MCF 10A (cell line): ENCODE data around the gene CABLES2. TPM values are rescaled to one million over a fixed set of nuclear protein-coding genes. Genes with fewer than 3 reads are reported as not detected.

Experiments
- BruUV-seq: library from RNA; stranded (reverse); fragments of 400-500 nt; replicated peaks from 2 replicates; lab custom pipeline; 2021; lab: Mats Ljungman, UMichigan
- CTCF ChIA-PET: fragments of 300-600 bp; sonication (Branson Sonifier 250); formaldehyde crosslinking; extraction: SDS; loops from one replicate; lab custom pipeline; 2021; ENCODE audit warnings: antibody characterized with exemption, inconsistent platforms; lab: Yijun Ruan, JAX
- POLR2A ChIA-PET: fragments of 300-600, 350-650 bp; sonication (Branson Sonifier 250); formaldehyde crosslinking; extraction: SDS; loops from one replicate; lab custom pipeline; 2020; ENCODE audit warnings: antibody characterized with exemption, inconsistent platforms; lab: Yijun Ruan, JAX
- DNase-seq: peaks from one replicate; pipeline ENCODE4 v3.0.0-alpha.2; 2018; ENCODE audit not compliant: unreplicated experiment
- H3K27ac Mint-ChIP-seq: one replicate; pipeline ENCODE4 v1.8.0; 2022; ENCODE audit warnings: mild to moderate bottlenecking, low read depth, mixed read lengths; ENCODE audit not compliant: unreplicated experiment
- H3K27me3 Mint-ChIP-seq: one replicate; pipeline ENCODE4 v1.8.0; 2022; ENCODE audit warnings: mixed read lengths; ENCODE audit not compliant: insufficient read depth, unreplicated experiment
- H3K36me3 Mint-ChIP-seq: one replicate; pipeline ENCODE4 v1.8.0; 2022; ENCODE audit warnings: mild to moderate bottlenecking, moderate library complexity, mixed read lengths; ENCODE audit not compliant: insufficient read depth, unreplicated experiment
- H3K4me1 Mint-ChIP-seq: one replicate; pipeline ENCODE4 v1.8.0; 2022; ENCODE audit warnings: mixed read lengths; ENCODE audit not compliant: insufficient read depth, unreplicated experiment
- H3K4me3 Mint-ChIP-seq: one replicate; pipeline ENCODE4 v1.8.0; 2022; ENCODE audit warnings: mild to moderate bottlenecking, moderate library complexity, mixed read lengths; ENCODE audit not compliant: unreplicated experiment
- H3K9me3 Mint-ChIP-seq: one replicate; pipeline ENCODE4 v1.8.0; 2022; ENCODE audit warnings: mixed read lengths; ENCODE audit not compliant: unreplicated experiment
- CTCF ChIP-seq: fragments of 200-600 bp; IDR thresholded peaks from one replicate; pipeline ENCODE4 v1.8.0; 2022; ENCODE audit warnings: antibody characterized with exemption, mild to moderate bottlenecking; ENCODE audit not compliant: unreplicated experiment
- intact Hi-C: fragments of 100-400 bp; cut with micrococcal nuclease; formaldehyde crosslinking; loops from 2 replicates; pipeline ENCODE4 v1.14.1; 2022
- total RNA-seq: library from RNA; stranded (reverse); gene quantifications from 2 replicates; pipeline ENCODE4 v1.2.3, GENCODE V29; 2022

Gene CABLES2
- total RNA-seq, 1 experiment from 2014 or later: 1.5 TPM

- peaks cover 71% of the 10 kb centered on the region for H3K27me3 Mint-ChIP-seq
- no peaks in the 10 kb centered on the region for H3K36me3 Mint-ChIP-seq
- POLR2A ChIA-PET: interaction anchor here (0.7 to 1.1 kb wide), 2 partner anchors 45 to 237 kb away, joined by 3 to 4 read pairs; no protein-coding TSS in a partner anchor
- CTCF ChIA-PET: interaction anchor here (0.7 kb wide), 1 partner anchor 272 kb away, joined by 5 read pairs; no protein-coding TSS in a partner anchor
- H3K4me1 Mint-ChIP-seq: no peaks in the 10 kb centered on the region
- intact Hi-C loops: no loop called here
- H3K4me3 Mint-ChIP-seq: no peak overlapping the region
- TF ChIP-seq CTCF: no peak
- no peaks in the 10 kb centered on the region for H3K9me3 Mint-ChIP-seq
- no peak overlapping the region for H3K27ac Mint-ChIP-seq
- no TSS peak for BruUV-seq
- DNase-seq: no peak
Observed at GRCh38 chr20:62446888-62447869, 40.1 kb upstream of the CABLES2 start.

GRCh38 chr20:62446481-62446880, 39.4 kb upstream of the CABLES2 start:
- no TSS peak for BruUV-seq
- Mint-ChIP-seq H3K36me3 (no peaks in the 10 kb centered on the region), H3K27me3 (peaks cover 71% of the 10 kb centered on the region), H3K4me3 (no peak overlapping the region), H3K4me1 (no peaks in the 10 kb centered on the region), H3K27ac (no peak overlapping the region), H3K9me3 (no peaks in the 10 kb centered on the region)
- intact Hi-C loops: no loop called here
- CTCF ChIA-PET: no interaction called here
- POLR2A ChIA-PET: no interaction called here
- TF ChIP-seq CTCF: no peak
- DNase-seq: no peak

- BruUV-seq: no TSS peak
- intact Hi-C loops: no loop called here
- Mint-ChIP-seq H3K4me3 (no peak overlapping the region), H3K36me3 (no peaks in the 10 kb centered on the region), H3K27ac (no peak overlapping the region), H3K27me3 (peaks cover 70% of the 10 kb centered on the region), H3K9me3 (no peaks in the 10 kb centered on the region), H3K4me1 (no peaks in the 10 kb centered on the region)
- POLR2A ChIA-PET: no interaction called here
- TF ChIP-seq CTCF: no peak
- CTCF ChIA-PET: interaction anchor here (0.6 to 1.5 kb wide), 3 partner anchors 148 to 171 kb away, joined by 3 read pairs; no protein-coding TSS in a partner anchor
- no peak for DNase-seq
Observed at GRCh38 chr20:62445553-62446340, 38.7 kb upstream of the CABLES2 start.
